Osteoblast (primary cell): ENCODE data around the gene CALD1. TPM values are rescaled to one million over a fixed set of nuclear protein-coding genes. Genes with fewer than 3 reads are reported as not detected.

ENCODE experiments used
- DNase-seq: peaks from one replicate; pipeline ENCODE4 v3.0.0; 2011; ENCODE audit warnings: low spot score, mixed read lengths; ENCODE audit not compliant: insufficient read length; ENCODE audit errors: missing footprints
- H2AFZ ChIP-seq: 2 replicates; pipeline ENCODE4 v1.6.0; 2011; ENCODE audit warnings: mild to moderate bottlenecking, low read length
- H3K27ac ChIP-seq: 2 replicates; pipeline ENCODE4 v1.5.1; 2011; ENCODE audit warnings: mild to moderate bottlenecking, low read depth, low read length, moderate library complexity
- H3K27me3 ChIP-seq: 2 replicates; pipeline ENCODE4 v1.6.0; 2012; ENCODE audit warnings: mild to moderate bottlenecking, control low read depth, inconsistent platforms, low read length, moderate library complexity; ENCODE audit not compliant: insufficient read depth
- H3K36me3 ChIP-seq: 2 replicates; pipeline ENCODE4 v1.5.1; 2011; ENCODE audit warnings: mild to moderate bottlenecking, low read length, control low read depth, moderate library complexity; ENCODE audit not compliant: insufficient read depth
- H3K4me1 ChIP-seq: 2 replicates; pipeline ENCODE4 v1.5.1; 2011; ENCODE audit warnings: mild to moderate bottlenecking, low read length, control low read depth, moderate library complexity; ENCODE audit not compliant: insufficient read depth
- H3K4me2 ChIP-seq: 2 replicates; pipeline ENCODE4 v1.6.0; 2011; ENCODE audit warnings: mild to moderate bottlenecking, low read length; ENCODE audit not compliant: insufficient read depth
- H3K4me3 ChIP-seq: fragments of 200-600 bp; sonication (generic); 3 replicates; pipeline ENCODE4 v1.5.1; 2012; ENCODE audit warnings: mild to moderate bottlenecking, low read length, inconsistent platforms; ENCODE audit not compliant: insufficient read depth
- H3K79me2 ChIP-seq: 2 replicates; pipeline ENCODE4 v1.6.0; 2012; ENCODE audit warnings: mild to moderate bottlenecking, low read length, control low read depth, inconsistent platforms; ENCODE audit not compliant: insufficient read depth
- H3K9me3 ChIP-seq: 2 replicates; pipeline ENCODE4 v1.5.1; 2011; ENCODE audit warnings: low read depth, low read length, control low read depth
- H4K20me1 ChIP-seq: 2 replicates; pipeline ENCODE4 v1.6.0; 2012; ENCODE audit warnings: mild to moderate bottlenecking, low read length, control low read depth; ENCODE audit not compliant: insufficient read depth
- total RNA-seq: library from RNA; depleted of rRNA; stranded (reverse); fragments of >200 nt; gene quantifications from 2 replicates; pipeline ENCODE4 v1.2.3, GENCODE V29; 2012
- TF ChIP-seq, protein P1 (sequence below): IDR thresholded peaks from 2 replicates; pipeline ENCODE4 v1.5.1; 2011; ENCODE audit warnings: mild to moderate bottlenecking, low read depth, low read length, moderate library complexity; ENCODE audit errors: extremely low read depth

Gene CALD1
- total RNA-seq, 1 donor: 1,123 TPM

DNA sequence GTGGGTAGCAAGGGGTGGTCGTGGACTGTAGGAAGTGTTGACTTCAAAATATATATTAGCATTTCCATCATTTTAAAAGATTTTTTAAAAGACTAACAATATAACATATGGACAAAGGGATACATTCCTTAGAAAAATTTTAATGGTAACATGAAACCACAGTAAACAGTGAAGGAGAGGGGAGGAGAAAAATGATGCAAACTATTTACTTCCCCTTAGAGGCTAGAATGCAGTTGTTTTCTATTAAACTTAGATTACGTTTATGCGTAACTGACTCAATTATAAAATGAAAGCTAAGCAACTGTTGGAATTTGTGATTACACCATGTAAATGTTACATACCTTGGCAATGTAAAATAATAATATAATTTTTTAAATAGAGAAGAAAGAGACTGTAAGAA, 41.3 kb downstream of the CALD1 start:
- Histone ChIP-seq H4K20me1 (peaks cover 57% of the 10 kb centered on the region), H3K4me1 (peaks cover 38% of the 10 kb centered on the region), H3K4me3 (no peak overlapping the region), H3K9me3 (no peaks in the 10 kb centered on the region), H3K4me2 (no peak overlapping the region), H3K36me3 (peaks cover 66% of the 10 kb centered on the region), H2AFZ (no peak overlapping the region), H3K27me3 (no peaks in the 10 kb centered on the region), H3K79me2 (peaks cover 93% of the 10 kb centered on the region), H3K27ac (peak overlapping the region; percentile 35)
- TF ChIP-seq, protein P1, sequence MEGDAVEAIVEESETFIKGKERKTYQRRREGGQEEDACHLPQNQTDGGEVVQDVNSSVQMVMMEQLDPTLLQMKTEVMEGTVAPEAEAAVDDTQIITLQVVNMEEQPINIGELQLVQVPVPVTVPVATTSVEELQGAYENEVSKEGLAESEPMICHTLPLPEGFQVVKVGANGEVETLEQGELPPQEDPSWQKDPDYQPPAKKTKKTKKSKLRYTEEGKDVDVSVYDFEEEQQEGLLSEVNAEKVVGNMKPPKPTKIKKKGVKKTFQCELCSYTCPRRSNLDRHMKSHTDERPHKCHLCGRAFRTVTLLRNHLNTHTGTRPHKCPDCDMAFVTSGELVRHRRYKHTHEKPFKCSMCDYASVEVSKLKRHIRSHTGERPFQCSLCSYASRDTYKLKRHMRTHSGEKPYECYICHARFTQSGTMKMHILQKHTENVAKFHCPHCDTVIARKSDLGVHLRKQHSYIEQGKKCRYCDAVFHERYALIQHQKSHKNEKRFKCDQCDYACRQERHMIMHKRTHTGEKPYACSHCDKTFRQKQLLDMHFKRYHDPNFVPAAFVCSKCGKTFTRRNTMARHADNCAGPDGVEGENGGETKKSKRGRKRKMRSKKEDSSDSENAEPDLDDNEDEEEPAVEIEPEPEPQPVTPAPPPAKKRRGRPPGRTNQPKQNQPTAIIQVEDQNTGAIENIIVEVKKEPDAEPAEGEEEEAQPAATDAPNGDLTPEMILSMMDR: no peak
- DNase-seq: no peak

DNA sequence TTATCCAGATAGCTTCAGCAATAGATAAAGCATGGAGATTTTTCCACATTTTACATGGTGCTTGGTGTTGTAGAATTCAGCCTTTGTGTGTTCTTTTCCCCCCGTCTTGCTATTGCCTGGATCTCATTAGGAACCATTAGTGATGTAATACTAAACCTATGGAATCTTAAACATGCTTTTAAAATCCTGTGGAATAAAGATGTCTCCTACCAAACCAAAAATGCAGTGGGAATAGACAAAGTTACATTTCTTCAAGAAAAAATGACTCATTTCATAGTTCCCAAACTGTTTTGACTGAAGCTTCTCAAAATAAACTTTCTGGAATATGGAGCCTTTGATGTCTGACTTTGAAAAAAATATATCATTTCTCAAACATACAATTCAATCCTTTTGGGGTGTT, 44.0 kb downstream of the CALD1 start:
- no peaks in the 10 kb centered on the region for H3K27me3 ChIP-seq
- no peaks in the 10 kb centered on the region for H3K9me3 ChIP-seq
- H3K4me1 ChIP-seq: peaks cover 62% of the 10 kb centered on the region
- H3K79me2 ChIP-seq: peaks cover 92% of the 10 kb centered on the region
- peak overlapping the region; percentile 42 for H3K4me2 ChIP-seq
- H4K20me1 ChIP-seq: peaks cover 48% of the 10 kb centered on the region
- TF ChIP-seq, protein P1: no peak
- H2AFZ ChIP-seq: no peak overlapping the region
- H3K36me3 ChIP-seq: peaks cover 59% of the 10 kb centered on the region
- no peak for DNase-seq
- H3K27ac ChIP-seq: peak overlapping the region; percentile 95
- H3K4me3 ChIP-seq: no peak overlapping the region

DNA sequence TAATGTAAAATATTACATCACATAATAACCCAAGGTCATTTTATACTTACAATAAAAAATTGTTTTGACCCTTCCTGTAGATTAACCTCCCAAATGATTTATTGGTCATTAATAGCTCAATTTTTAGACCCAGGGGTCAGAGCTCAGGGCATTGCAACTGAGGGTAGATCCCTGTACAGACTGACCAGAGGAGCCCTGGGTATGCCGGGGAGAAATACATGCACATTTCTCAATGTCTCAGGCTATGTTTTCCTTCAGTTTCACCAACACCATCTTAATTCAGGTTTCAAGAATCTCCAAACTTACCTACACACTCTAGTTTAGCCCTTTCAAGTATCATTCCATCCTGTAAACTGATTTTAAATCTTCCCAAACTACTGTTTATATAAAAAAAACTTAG, 46.2 kb downstream of the CALD1 start:
- peaks cover 81% of the 10 kb centered on the region for H3K4me1 ChIP-seq
- no peak overlapping the region for H2AFZ ChIP-seq
- no peaks in the 10 kb centered on the region for H3K9me3 ChIP-seq
- peak overlapping the region; percentile 95 for H3K27ac ChIP-seq
- no peak for DNase-seq
- H3K4me3 ChIP-seq: no peak overlapping the region
- H3K4me2 ChIP-seq: peak overlapping the region; percentile 30
- H3K36me3 ChIP-seq: peaks cover 48% of the 10 kb centered on the region
- TF ChIP-seq, protein P1: no peak
- no peaks in the 10 kb centered on the region for H3K27me3 ChIP-seq
- H4K20me1 ChIP-seq: peaks cover 39% of the 10 kb centered on the region
- peaks cover 91% of the 10 kb centered on the region for H3K79me2 ChIP-seq

DNA sequence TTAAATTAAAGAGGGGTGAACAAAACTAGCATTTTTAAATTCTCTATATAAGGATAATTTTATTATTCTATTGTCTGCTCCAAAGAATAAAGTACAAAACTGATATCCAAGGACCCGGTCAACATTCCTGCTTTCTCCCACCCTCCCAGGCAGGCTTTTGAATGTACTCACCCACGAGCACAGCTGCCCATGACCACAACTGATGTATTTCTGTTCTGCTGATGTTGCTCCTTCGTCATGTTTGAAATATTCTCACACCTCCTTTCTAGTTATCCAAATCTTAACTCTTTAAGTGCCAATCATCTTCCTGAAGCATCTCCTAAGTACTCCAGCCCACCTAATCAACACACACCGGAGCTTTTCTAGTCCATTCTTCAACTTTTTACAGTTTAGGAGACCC, 46.7 kb downstream of the CALD1 start:
- Histone ChIP-seq H3K4me3 (no peak overlapping the region), H3K9me3 (no peaks in the 10 kb centered on the region), H2AFZ (no peak overlapping the region), H3K4me1 (peaks cover 81% of the 10 kb centered on the region), H3K79me2 (peaks cover 93% of the 10 kb centered on the region), H4K20me1 (peaks cover 39% of the 10 kb centered on the region), H3K4me2 (peak overlapping the region; percentile 28), H3K27ac (peak overlapping the region; percentile 95), H3K36me3 (peaks cover 45% of the 10 kb centered on the region), H3K27me3 (no peaks in the 10 kb centered on the region)
- no peak for DNase-seq
- TF ChIP-seq, protein P1: no peak
